ENCODE results near the gene ELL2.
"Not testable (repeated sequence)": the region's sequence is repeated elsewhere in the genome, so short reads cannot be mapped to it uniquely, and the experiment has no call there.

The ELL2 gene

GRCh38 chr5:95927927-95928723, 33.5 kb downstream of the ELL2 start:
- no peak for DNase-seq

- DNase-seq, result not testable (repeated sequence)
These were observed 34.4 kb downstream of the ELL2 start for GRCh38 chr5:95927300-95927699.

GRCh38 chr5:95925939-95926338, 35.7 kb downstream of the ELL2 start:
- DNase-seq, result no peak

GRCh38 chr5:95925378-95925744, 36.3 kb downstream of the ELL2 start:
- DNase-seq, result no peak

- peak in 1 of 2 experiments; percentile 14 for DNase-seq
These were observed 36.8 kb downstream of the ELL2 start for GRCh38 chr5:95924720-95925377.

GRCh38 chr5:95923918-95924544, 37.6 kb downstream of the ELL2 start:
- DNase-seq, result peak; percentile 7 to 22

- DNase-seq, result no peak
These were observed 38.9 kb downstream of the ELL2 start for GRCh38 chr5:95922798-95923197.

GRCh38 chr5:95921501-95921900, 40.1 kb downstream of the ELL2 start:
- no peak for DNase-seq

GRCh38 chr5:95920822-95921221, 40.8 kb downstream of the ELL2 start:
- DNase-seq, result no peak

- DNase-seq, result peak in 1 of 2 experiments; percentile 4
These were observed 42.0 kb downstream of the ELL2 start for GRCh38 chr5:95919658-95920057.

- DNase-seq, result no peak
These were observed 43.1 kb downstream of the ELL2 start for GRCh38 chr5:95918421-95919006.

- no peak for DNase-seq
These were observed 44.4 kb downstream of the ELL2 start for GRCh38 chr5:95917207-95917606.

GRCh38 chr5:95916687-95917085, 45.0 kb downstream of the ELL2 start:
- peak in 1 of 2 experiments; percentile 6 for DNase-seq

- peak; percentile 14 to 20 for DNase-seq
These were observed 45.5 kb downstream of the ELL2 start for GRCh38 chr5:95915999-95916686.

- no peak for DNase-seq
These were observed 48.0 kb downstream of the ELL2 start for GRCh38 chr5:95913663-95914062.

- no peak for DNase-seq
These were observed 49.6 kb downstream of the ELL2 start for GRCh38 chr5:95912029-95912428.

- no peak for DNase-seq
These were observed 51.1 kb downstream of the ELL2 start for GRCh38 chr5:95910521-95910920.

- no peak for DNase-seq
These were observed 51.9 kb downstream of the ELL2 start for GRCh38 chr5:95909738-95910137.

- DNase-seq, result no peak
These were observed 52.9 kb downstream of the ELL2 start for GRCh38 chr5:95908799-95909198.

GRCh38 chr5:95907740-95908706, 53.6 kb downstream of the ELL2 start:
- no peak for DNase-seq

GRCh38 chr5:95907067-95907705, 54.5 kb downstream of the ELL2 start:
- no peak for DNase-seq
